Neural cell (in vitro differentiated cells): ENCODE results near the gene NCKIPSD.

Source experiments
- CTCF ChIP-seq: fragments of 450-650 bp; IDR thresholded peaks from 2 replicates; pipeline ENCODE4 v1.5.1; 2014; ENCODE audit warnings: antibody characterized with exemption, mild to moderate bottlenecking, moderate library complexity; ENCODE audit not compliant: poor library complexity, severe bottlenecking
- EP300 ChIP-seq: fragments of 450-650 bp; conservative IDR thresholded peaks from 2 replicates; pipeline ENCODE4 v1.6.1; 2014; ENCODE audit warnings: antibody characterized with exemption, mild to moderate bottlenecking, moderate library complexity; ENCODE audit not compliant: poor library complexity, severe bottlenecking
- EZH2 ChIP-seq: fragments of 200-600, 300-800 bp; shearing (Covaris generic), sonication (generic); IDR thresholded peaks from 2 replicates; pipeline ENCODE4 v1.6.1; 2014; ENCODE audit warnings: antibody characterized with exemption, low read length, borderline replicate concordance, mild to moderate bottlenecking; ENCODE audit not compliant: insufficient read depth, poor library complexity, severe bottlenecking
- MXI1 ChIP-seq: fragments of 450-650 bp; conservative IDR thresholded peaks from 2 replicates; pipeline ENCODE4 v1.6.1; 2014; ENCODE audit warnings: antibody characterized with exemption, mild to moderate bottlenecking; ENCODE audit not compliant: poor library complexity, severe bottlenecking
- POLR2AphosphoS5 ChIP-seq: IDR thresholded peaks from 2 replicates; pipeline ENCODE4 v1.6.1; 2012
- RAD21 ChIP-seq: fragments of 450-650 bp; conservative IDR thresholded peaks from 2 replicates; pipeline ENCODE4 v1.6.1; 2014; ENCODE audit warnings: antibody characterized with exemption, mild to moderate bottlenecking, moderate library complexity
- REST ChIP-seq: IDR thresholded peaks from 2 replicates; pipeline ENCODE4 v1.6.1; 2012; ENCODE audit warnings: borderline replicate concordance
- SMC3 ChIP-seq: fragments of 450-650 bp; conservative IDR thresholded peaks from 2 replicates; pipeline ENCODE4 v1.6.1; 2014; ENCODE audit warnings: antibody characterized with exemption, mild to moderate bottlenecking, moderate library complexity; ENCODE audit not compliant: poor library complexity

GRCh38 chr3:48679411-48680391 is 6.0 kb downstream of the NCKIPSD start:
- TF ChIP-seq CTCF (no peak), POLR2AphosphoS5 (no peak), EP300 (no peak), RAD21 (no peak), SMC3 (no peak), REST (no peak), EZH2 (no peak), MXI1 (no peak)
